ENCODE data around the gene ACAA2.

- TF ChIP-seq, protein P1, sequence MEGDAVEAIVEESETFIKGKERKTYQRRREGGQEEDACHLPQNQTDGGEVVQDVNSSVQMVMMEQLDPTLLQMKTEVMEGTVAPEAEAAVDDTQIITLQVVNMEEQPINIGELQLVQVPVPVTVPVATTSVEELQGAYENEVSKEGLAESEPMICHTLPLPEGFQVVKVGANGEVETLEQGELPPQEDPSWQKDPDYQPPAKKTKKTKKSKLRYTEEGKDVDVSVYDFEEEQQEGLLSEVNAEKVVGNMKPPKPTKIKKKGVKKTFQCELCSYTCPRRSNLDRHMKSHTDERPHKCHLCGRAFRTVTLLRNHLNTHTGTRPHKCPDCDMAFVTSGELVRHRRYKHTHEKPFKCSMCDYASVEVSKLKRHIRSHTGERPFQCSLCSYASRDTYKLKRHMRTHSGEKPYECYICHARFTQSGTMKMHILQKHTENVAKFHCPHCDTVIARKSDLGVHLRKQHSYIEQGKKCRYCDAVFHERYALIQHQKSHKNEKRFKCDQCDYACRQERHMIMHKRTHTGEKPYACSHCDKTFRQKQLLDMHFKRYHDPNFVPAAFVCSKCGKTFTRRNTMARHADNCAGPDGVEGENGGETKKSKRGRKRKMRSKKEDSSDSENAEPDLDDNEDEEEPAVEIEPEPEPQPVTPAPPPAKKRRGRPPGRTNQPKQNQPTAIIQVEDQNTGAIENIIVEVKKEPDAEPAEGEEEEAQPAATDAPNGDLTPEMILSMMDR (IDR thresholded peaks at IDR 0.05), result no peak
- TF ChIP-seq SIN3A (IDR thresholded peaks at IDR 0.05; ENCODE audit: borderline replicate concordance, low read depth, low read length) (no peak), REST (IDR thresholded peaks at IDR 0.05; ENCODE audit: low read depth, low read length) (no peak), POLR2AphosphoS5 (IDR thresholded peaks at IDR 0.05; ENCODE audit: low read depth, low read length) (no peak), MXI1 (IDR thresholded peaks at IDR 0.05; ENCODE audit: low read depth, low read length) (no peak), IRF3 (IDR thresholded peaks at IDR 0.05; ENCODE audit: low read depth, low read length) (no peak), GABPA (IDR thresholded peaks at IDR 0.05; ENCODE audit: low read depth) (no peak), FOXJ3 (CRISPR knock-in tag; IDR thresholded peaks at IDR 0.05) (no peak), NRF1 (IDR thresholded peaks at IDR 0.05; ENCODE audit: low read depth, low read length) (no peak)
Observed at GRCh38 chr18:49802623-49803022, 10.7 kb downstream of the ACAA2 start.

Measured in SK-N-SH (cell line).